ENCODE results near the gene SLC17A4.

DNA sequence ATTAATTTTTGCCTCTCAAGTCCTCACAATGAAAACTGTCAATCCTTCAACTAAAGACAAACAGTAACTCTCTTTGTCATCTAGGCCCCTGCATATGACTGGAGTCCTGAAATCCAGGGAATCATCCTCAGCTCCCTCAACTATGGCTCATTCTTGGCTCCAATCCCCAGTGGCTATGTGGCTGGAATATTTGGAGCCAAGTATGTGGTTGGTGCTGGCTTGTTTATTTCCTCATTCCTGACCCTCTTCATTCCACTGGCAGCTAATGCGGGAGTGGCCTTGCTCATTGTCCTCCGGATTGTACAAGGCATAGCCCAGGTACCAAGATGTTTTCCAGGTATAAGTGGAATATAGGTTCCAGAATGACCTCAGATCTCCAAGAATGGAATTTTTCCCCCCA is 15.4 kb downstream of the SLC17A4 start:
- no peak for TF ChIP-seq EZH2phosphoT487 (IDR thresholded peaks at IDR 0.05; ENCODE audit: borderline replicate concordance, low read length)
- no peak for TF ChIP-seq CTCF (conservative IDR thresholded peaks at IDR 0.05; ENCODE audit: low read depth, low read length)

Data from PC-3 (cell line).